ENCODE results near the gene IKBKG. TPM values are rescaled to one million over a fixed set of nuclear protein-coding genes. Genes with fewer than 3 reads are reported as not detected.
"Not testable (repeated sequence)": the region's sequence is repeated elsewhere in the genome, so short reads cannot be mapped to it uniquely, and the experiment has no call there.

IKBKG gene
- total RNA-seq = 29.8 TPM
- long read RNA-seq, transcript IKBKG-206 (10 exons, 2,299 nt) = major isoform, 47 of 73 reads
- long read RNA-seq, partial matches to known transcripts = 8 of 73 reads
- long read RNA-seq, other reads (novel, unspliced or antisense) = 13 of 73 reads

GRCh38 chrX:154547245-154548027 is at the start of gene IKBKG:
Gene IKBKG, plus strand, starts transcription at chrX:154547620. Its CDS starts 4,383 bp downstream, at chrX:154552003.
- peak; percentile 97 for DNase-seq (ENCODE audit: low spot score)

GRCh38 chrX:154501423-154501822 is 46.0 kb upstream of the IKBKG start:
- DNase-seq (ENCODE audit: low spot score) = not testable (repeated sequence)

GRCh38 chrX:154502098-154502497 is 45.3 kb upstream of the IKBKG start:
- DNase-seq (ENCODE audit: low spot score) = no peak

- no peak for DNase-seq (ENCODE audit: low spot score)
These were observed 44.4 kb upstream of the IKBKG start for GRCh38 chrX:154502989-154503388.

- DNase-seq (ENCODE audit: low spot score) = no peak
These were observed 41.7 kb upstream of the IKBKG start for GRCh38 chrX:154505734-154506133.

GRCh38 chrX:154506483-154507332 is 40.7 kb upstream of the IKBKG start:
- DNase-seq (ENCODE audit: low spot score) = no peak

- DNase-seq (ENCODE audit: low spot score) = no peak
These were observed 39.6 kb upstream of the IKBKG start for GRCh38 chrX:154507673-154508383.

GRCh38 chrX:154508384-154508745 is 39.1 kb upstream of the IKBKG start:
- no peak for DNase-seq (ENCODE audit: low spot score)

GRCh38 chrX:154509455-154509854 is 38.0 kb upstream of the IKBKG start:
- DNase-seq (ENCODE audit: low spot score) = no peak

GRCh38 chrX:154511761-154512160 is 35.7 kb upstream of the IKBKG start:
- DNase-seq (ENCODE audit: low spot score) = no peak

- no peak for DNase-seq (ENCODE audit: low spot score)
These were observed 34.4 kb upstream of the IKBKG start for GRCh38 chrX:154512879-154513553.

GRCh38 chrX:154513716-154514115 is 33.7 kb upstream of the IKBKG start:
- DNase-seq (ENCODE audit: low spot score) = no peak

GRCh38 chrX:154515090-154515965 is 32.1 kb upstream of the IKBKG start:
- no peak for DNase-seq (ENCODE audit: low spot score)

GRCh38 chrX:154515966-154516655 is 31.3 kb upstream of the IKBKG start, which contains the start of gene FAM3A:
Gene FAM3A, minus strand, starts transcription at chrX:154516232. Its CDS starts 460 bp downstream, at chrX:154515772.
- peak; percentile 97 for DNase-seq (ENCODE audit: low spot score)

- DNase-seq (ENCODE audit: low spot score) = no peak
These were observed 30.7 kb upstream of the IKBKG start for GRCh38 chrX:154516656-154517100.

- DNase-seq (ENCODE audit: low spot score) = no peak
These were observed 30.2 kb upstream of the IKBKG start for GRCh38 chrX:154517101-154517781.

GRCh38 chrX:154519389-154519788 is 28.0 kb upstream of the IKBKG start:
- DNase-seq (ENCODE audit: low spot score) = no peak
